Colonic mucosa (tissue), 4 donors: ENCODE measurements around the gene EPHA1. TPM values are rescaled to one million over a fixed set of nuclear protein-coding genes. Genes with fewer than 3 reads are reported as not detected.
A peak's percentile ranks its signal among the peaks of the same experiment; 100 is the strongest.

ENCODE experiments used
- DNase-seq: peaks from one replicate; pipeline ENCODE4 v3.0.0-alpha.2; 2020
- H3K27ac ChIP-seq: fragments of 200-600 bp; one replicate; pipeline ENCODE4 v1.8.0; 2021
- H3K27me3 ChIP-seq: fragments of 200-600 bp; one replicate; pipeline ENCODE4 v1.8.0; 2021
- H3K36me3 ChIP-seq: fragments of 200-600 bp; one replicate; pipeline ENCODE4 v1.8.0; 2021
- H3K4me1 ChIP-seq: fragments of 200-600 bp; one replicate; pipeline ENCODE4 v1.8.0; 2021; ENCODE audit warnings: mild to moderate bottlenecking
- H3K4me3 ChIP-seq: fragments of 200-600 bp; one replicate; pipeline ENCODE4 v1.8.0; 2021
- H3K9ac ChIP-seq, 2 donors: one replicate each; pipeline ENCODE4 v1.7.0; 2013; ENCODE audit warnings: control low read depth in 2 of 2, low read depth in 2 of 2, low read length in 2 of 2
- H3K9me3 ChIP-seq: fragments of 200-600 bp; one replicate; pipeline ENCODE4 v1.8.0; 2021
- CTCF ChIP-seq: fragments of 200-600 bp; IDR thresholded peaks from one replicate; pipeline ENCODE4 v1.8.0; 2022; ENCODE audit warnings: antibody characterized with exemption, mild to moderate bottlenecking
- intact Hi-C: fragments of 100-400 bp; cut with DNase I; formaldehyde crosslinking; loops from one replicate; pipeline ENCODE4 v1.14.1; 2022
- total RNA-seq, 2 donors: library from RNA; stranded (reverse); fragmentation: NEBNext Ultra II Directional in 1 of 2; extraction: Animal tissue kit (Norgen Biotek cat#: 25700) in 1 of 2; gene quantifications; one replicate each; pipeline ENCODE4 v1.2.1, GENCODE V29; 2021
- donor health status: healthy.
- donor health status: DM: no; HTN: no; CAD: no.
- donor health status: DM: no; HTN: no; CAD: no.

Gene EPHA1
- total RNA-seq, 2 donors from 2014 or later = 16.0 to 18.4 TPM

DNA sequence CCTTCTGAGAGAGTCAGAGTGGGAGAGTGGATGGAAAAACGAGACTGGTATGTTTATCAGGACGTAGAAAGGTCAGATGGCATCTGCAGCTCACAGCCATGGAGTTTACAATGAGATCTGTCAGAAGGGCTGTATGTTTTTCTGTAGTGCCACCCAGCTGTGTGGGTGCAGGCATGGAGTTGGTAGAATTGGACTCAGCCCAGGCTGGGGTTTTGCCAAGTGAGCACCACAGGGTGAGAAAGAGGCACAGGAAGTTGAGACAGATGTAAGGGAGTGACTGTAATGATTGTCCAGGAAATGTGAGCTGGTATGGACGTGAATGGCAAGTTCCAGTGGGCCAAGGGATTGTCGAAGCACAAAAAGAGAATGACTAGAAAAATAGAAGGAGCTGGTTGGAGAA is 36.6 kb downstream of the EPHA1 start:
- H3K27ac ChIP-seq = peak overlapping the region; percentile 26
- peak; percentile 95 for DNase-seq

GRCh38 chr7:143369678-143370651 is 38.7 kb downstream of the EPHA1 start:
- H3K9ac ChIP-seq = no peak overlapping the region
- H3K27ac ChIP-seq = peak overlapping the region; percentile 67
- H3K9me3 ChIP-seq = no peaks in the 10 kb centered on the region
- no peaks in the 10 kb centered on the region for H3K27me3 ChIP-seq
- no peak for TF ChIP-seq CTCF
- peak; percentile 73 for DNase-seq
- H3K4me3 ChIP-seq = no peak overlapping the region
- intact Hi-C loops = no loop called here
- H3K4me1 ChIP-seq = peaks cover 3% of the 10 kb centered on the region
- H3K36me3 ChIP-seq = no peaks in the 10 kb centered on the region

More for the DNA sequence above, 36.6 kb downstream of the EPHA1 start:
- no peak overlapping the region for H3K4me3 ChIP-seq
- H3K27me3 ChIP-seq = no peaks in the 10 kb centered on the region
- H3K4me1 ChIP-seq = peaks cover 3% of the 10 kb centered on the region
- peak overlapping the region in 1 of 2 donors; percentile 51 for H3K9ac ChIP-seq
- H3K36me3 ChIP-seq = no peaks in the 10 kb centered on the region
- H3K9me3 ChIP-seq = no peaks in the 10 kb centered on the region
- no peak for TF ChIP-seq CTCF
- intact Hi-C loops = no loop called here

DNA sequence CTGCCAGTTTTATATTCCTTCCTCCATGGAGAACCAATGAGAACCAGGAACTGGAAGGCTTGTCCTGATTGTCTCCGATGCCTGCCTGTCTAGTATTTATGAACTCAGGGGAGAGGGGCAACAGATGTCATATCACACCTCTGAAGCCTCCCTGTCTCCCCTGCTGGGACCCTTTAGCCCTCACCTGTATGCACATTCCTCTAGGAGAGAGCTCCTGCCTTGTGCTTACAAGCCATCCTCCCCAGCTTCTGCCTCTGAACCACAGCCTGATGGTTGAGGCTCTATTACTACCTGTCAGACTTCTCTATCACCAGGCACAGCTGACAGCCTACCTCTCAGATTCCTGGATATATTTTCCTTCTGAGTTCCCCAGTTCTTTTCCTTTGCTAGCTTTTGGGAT is 40.3 kb downstream of the EPHA1 start:
- no peak for DNase-seq
- intact Hi-C loops = no loop called here
- H3K27ac ChIP-seq = peak overlapping the region; percentile 76
- no peak for TF ChIP-seq CTCF
- no peak overlapping the region for H3K4me3 ChIP-seq
- no peaks in the 10 kb centered on the region for H3K9me3 ChIP-seq
- peak overlapping the region in 1 of 2 donors; percentile 70 for H3K9ac ChIP-seq
- peaks cover 3% of the 10 kb centered on the region for H3K4me1 ChIP-seq
- no peaks in the 10 kb centered on the region for H3K36me3 ChIP-seq
- peaks cover 7% of the 10 kb centered on the region for H3K27me3 ChIP-seq

DNA sequence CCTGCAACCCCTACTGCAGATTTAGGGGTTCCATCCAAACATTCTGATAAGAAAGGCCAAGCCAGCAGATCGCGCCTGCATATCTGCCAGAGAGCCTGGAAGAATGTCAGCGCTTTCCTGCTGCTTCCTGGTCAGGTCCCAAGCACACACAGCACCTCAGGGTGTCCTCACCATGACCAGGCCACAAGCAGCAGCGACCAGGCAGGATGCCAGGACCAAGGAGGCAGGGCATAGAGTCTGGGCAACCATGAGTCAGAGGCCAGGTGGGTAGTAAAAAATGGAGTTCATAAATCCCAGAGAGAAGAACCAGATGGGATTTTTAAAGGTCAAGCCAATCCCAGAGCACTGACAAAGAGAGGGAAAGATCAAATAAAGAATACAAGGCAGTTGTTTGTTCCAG is 40.7 kb downstream of the EPHA1 start:
- TF ChIP-seq CTCF = no peak
- Histone ChIP-seq H3K4me3 (no peak overlapping the region), H3K27ac (peak overlapping the region; percentile 76), H3K36me3 (no peaks in the 10 kb centered on the region), H3K9me3 (no peaks in the 10 kb centered on the region), H3K9ac (peak overlapping the region in 1 of 2 donors; percentile 70), H3K27me3 (peaks cover 11% of the 10 kb centered on the region), H3K4me1 (peaks cover 3% of the 10 kb centered on the region)
- intact Hi-C loops = no loop called here
- peak; percentile 94 for DNase-seq

DNA sequence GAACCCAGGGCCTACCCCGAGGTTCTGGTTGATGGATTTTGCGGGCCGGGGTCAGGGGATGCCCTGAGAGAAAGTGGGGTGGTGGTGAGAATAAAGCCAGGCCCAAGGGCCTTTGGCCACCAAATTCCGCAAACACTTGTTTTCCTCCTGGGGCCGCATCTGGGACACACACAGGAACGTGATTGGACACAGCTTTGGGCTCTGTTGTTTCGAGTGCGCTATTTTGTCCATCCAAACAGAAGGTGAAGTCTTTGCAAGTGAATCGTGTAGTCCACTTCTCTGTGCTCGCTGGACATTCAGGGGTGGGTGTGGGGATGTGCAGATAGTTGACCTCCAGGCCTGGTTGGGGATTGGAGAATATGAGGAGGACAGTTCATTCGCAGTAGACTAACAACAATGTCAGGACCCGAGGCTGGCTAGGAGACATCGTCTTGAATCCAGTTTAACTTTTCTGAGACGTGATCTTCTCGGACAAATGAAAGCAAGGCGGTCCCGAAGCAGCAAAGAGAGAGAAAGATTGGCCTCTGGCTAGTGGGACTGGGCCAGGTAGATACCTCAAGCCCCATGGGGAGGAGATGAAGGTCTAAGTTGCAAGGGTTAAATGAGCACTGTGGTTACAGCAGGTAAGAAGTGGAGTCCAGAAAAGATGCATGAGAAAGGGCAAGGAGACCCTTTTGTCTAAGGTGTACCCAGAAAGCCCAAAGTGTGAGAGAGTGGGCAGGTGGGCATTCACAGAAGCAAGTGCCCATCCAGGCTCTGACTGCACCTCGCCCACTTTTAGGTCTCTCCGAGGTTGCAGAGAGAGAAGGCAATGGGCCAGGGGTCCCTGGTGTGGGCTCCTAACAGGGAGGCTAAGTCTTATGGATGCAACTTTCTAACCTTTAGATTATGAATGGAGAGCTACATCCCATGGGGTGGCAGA is 45.4 kb downstream of the EPHA1 start:
- no peaks in the 10 kb centered on the region for H3K36me3 ChIP-seq
- H3K4me1 ChIP-seq = peaks cover 1% of the 10 kb centered on the region
- no peak overlapping the region for H3K27ac ChIP-seq
- TF ChIP-seq CTCF = no peak
- no peak for DNase-seq
- H3K27me3 ChIP-seq = peaks cover 30% of the 10 kb centered on the region
- intact Hi-C loops = no loop called here
- H3K9me3 ChIP-seq = no peaks in the 10 kb centered on the region
- H3K9ac ChIP-seq = peak overlapping the region in 1 of 2 donors; percentile 24
- no peak overlapping the region for H3K4me3 ChIP-seq
